H1 (cell line): Measurements from ENCODE around the gene ATM. TPM values are rescaled to one million over a fixed set of nuclear protein-coding genes. Genes with fewer than 3 reads are reported as not detected.

ENCODE experiments used
- CTCF ChIA-PET: fragments of 300-600 bp; sonication (Branson Sonifier 250); formaldehyde crosslinking; loops from one replicate; lab custom pipeline; 2021; ENCODE audit not compliant: partially characterized antibody; lab: Charles Lee
- POLR2A ChIA-PET: fragments of 300-600 bp; sonication (Branson Sonifier 250); formaldehyde crosslinking; loops from one replicate; lab custom pipeline; 2021; ENCODE audit warnings: inconsistent platforms; ENCODE audit not compliant: partially characterized antibody; lab: Charles Lee
- DNase-seq, 2 experiments: peaks; one replicate each; pipeline versions ENCODE4 v3.0.0 to v3.0.0-alpha.2; 2010 to 2022; ENCODE audit warnings: low spot score in 2 of 2, low read depth in 1 of 2, mixed read lengths in 1 of 2
- FAIRE-seq: peaks from 2 replicates; lab custom pipeline; 2011; peaks lifted over from hg19 to GRCh38; lab: Jason Lieb, UNC
- H2AFZ ChIP-seq: 2 replicates; pipeline ENCODE4 v1.8.1; 2012; ENCODE audit warnings: low read length, inconsistent platforms
- H2AK5ac ChIP-seq: 2 replicates; pipeline ENCODE4 v1.6.1; 2013; ENCODE audit warnings: low read depth, low read length
- H2BK120ac ChIP-seq: replicated peaks from 2 replicates; pipeline ENCODE3; 2013; ENCODE audit warnings: low read depth, low read length, inconsistent platforms
- H2BK12ac ChIP-seq: 2 replicates; pipeline ENCODE4 v1.6.1; 2013; ENCODE audit warnings: low read depth, low read length
- H2BK15ac ChIP-seq: 2 replicates; pipeline ENCODE4 v1.6.1; 2013; ENCODE audit warnings: low read length
- H2BK20ac ChIP-seq: 2 replicates; pipeline ENCODE4 v1.6.1; 2013; ENCODE audit warnings: low read length
- H2BK5ac ChIP-seq: 2 replicates; pipeline ENCODE4 v1.6.1; 2013; ENCODE audit warnings: low read depth, low read length
- H3K14ac ChIP-seq: 2 replicates; pipeline ENCODE4 v1.6.1; 2013; ENCODE audit warnings: inconsistent platforms; ENCODE audit not compliant: insufficient read length
- H3K18ac ChIP-seq: 2 replicates; pipeline ENCODE4 v1.6.1; 2013; ENCODE audit warnings: low read length; ENCODE audit errors: extremely low read depth
- H3K23ac ChIP-seq: 2 replicates; pipeline ENCODE4 v1.6.1; 2013; ENCODE audit warnings: inconsistent platforms; ENCODE audit not compliant: insufficient read length
- H3K23me2 ChIP-seq: 2 replicates; pipeline ENCODE4 v1.6.1; 2013; ENCODE audit warnings: low read depth, low read length
- H3K27ac ChIP-seq: 2 replicates; pipeline ENCODE4 v1.6.1; 2011; ENCODE audit warnings: low read depth, low read length, inconsistent platforms
- H3K27me3 ChIP-seq, 4 experiments: replicated peaks in 1 of 4; 1 replicate in 1 of 4; 2 replicates in 3 of 4; pipeline versions ENCODE4 v1.6.1 to v1.8.1; 2011 to 2013; ENCODE audit warnings: low read length in 3 of 4, mild to moderate bottlenecking in 3 of 4, inconsistent platforms in 2 of 4, mixed read lengths in 2 of 4, moderate library complexity in 1 of 4; ENCODE audit not compliant: control insufficient read depth in 3 of 4, insufficient read depth in 3 of 4; ENCODE audit errors: extremely low read depth in 1 of 4
- H3K36me3 ChIP-seq, 4 experiments: 2 replicates each; pipeline versions ENCODE4 v1.6.1 to v1.8.1; 2011 to 2013; ENCODE audit warnings: mild to moderate bottlenecking in 4 of 4, low read length in 3 of 4, moderate library complexity in 2 of 4, control low read depth in 1 of 4, inconsistent platforms in 1 of 4; ENCODE audit not compliant: insufficient read depth in 4 of 4, control insufficient read depth in 2 of 4
- H3K4ac ChIP-seq: replicated peaks from 2 replicates; pipeline ENCODE3; 2013; ENCODE audit warnings: low read length, low read depth, mixed read lengths, inconsistent platforms; ENCODE audit not compliant: insufficient read length
- H3K4me1 ChIP-seq, 4 experiments: replicated peaks in 1 of 4; 1 replicate in 1 of 4; 2 replicates in 3 of 4; pipeline versions ENCODE4 v1.6.1 to v1.8.1; 2011 to 2013; ENCODE audit warnings: low read length in 3 of 4, inconsistent platforms in 2 of 4, mixed read lengths in 1 of 4; ENCODE audit not compliant: insufficient read depth in 4 of 4, control insufficient read depth in 3 of 4
- H3K4me2 ChIP-seq, 2 experiments: 2 replicates each; pipeline versions ENCODE4 v1.6.1 to v1.8.1; 2011 to 2013; ENCODE audit warnings: low read depth in 2 of 2, low read length in 2 of 2, control low read depth in 1 of 2, inconsistent platforms in 1 of 2, mild to moderate bottlenecking in 1 of 2; ENCODE audit not compliant: insufficient read depth in 1 of 2
- H3K4me3 ChIP-seq, 4 experiments: fragments of 200-600, 300-600 bp in 1 of 4; sonication (generic), shearing (Covaris generic), sonication (Bioruptor Twin) in 1 of 4; 2 replicates each; pipeline versions ENCODE4 v1.5.1 to v1.8.1; 2011 to 2016; ENCODE audit warnings: low read length in 4 of 4, low read depth in 3 of 4, control low read depth in 2 of 4, inconsistent platforms in 2 of 4, mild to moderate bottlenecking in 2 of 4, mixed read lengths in 1 of 4, moderate library complexity in 1 of 4; ENCODE audit not compliant: insufficient read depth in 2 of 4; ENCODE audit errors: extremely low read depth in 1 of 4
- H3K56ac ChIP-seq: replicated peaks from 2 replicates; pipeline ENCODE3; 2013; ENCODE audit warnings: low read depth, mild to moderate bottlenecking, mixed read lengths, low read length, inconsistent platforms; ENCODE audit not compliant: insufficient read length
- H3K79me1 ChIP-seq: 2 replicates; pipeline ENCODE4 v1.6.1; 2013; ENCODE audit warnings: low read depth, low read length, control low read depth
- H3K79me2 ChIP-seq, 2 experiments: 2 replicates each; pipeline versions ENCODE4 v1.6.1 to v1.8.1; 2012 to 2013; ENCODE audit warnings: low read length in 2 of 2, mild to moderate bottlenecking in 2 of 2, inconsistent platforms in 1 of 2; ENCODE audit not compliant: insufficient read depth in 2 of 2, control insufficient read depth in 1 of 2
- H3K9ac ChIP-seq, 4 experiments: replicated peaks in 1 of 4; 1 replicate in 1 of 4; 2 replicates in 3 of 4; pipeline versions ENCODE4 v1.6.1 to v1.8.1; 2011 to 2013; ENCODE audit warnings: low read depth in 3 of 4, low read length in 3 of 4, control low read depth in 2 of 4, mild to moderate bottlenecking in 2 of 4, moderate library complexity in 2 of 4, inconsistent platforms in 1 of 4; ENCODE audit errors: extremely low read depth in 1 of 4
- H3K9me3 ChIP-seq, 2 experiments: 2 replicates each; pipeline versions ENCODE4 v1.6.1 to v1.8.1; 2012 to 2013; ENCODE audit warnings: mild to moderate bottlenecking in 2 of 2, moderate library complexity in 2 of 2, control low read depth in 1 of 2, inconsistent platforms in 1 of 2, low read depth in 1 of 2, low read length in 1 of 2, mixed read lengths in 1 of 2; ENCODE audit not compliant: insufficient read depth in 2 of 2
- H4K20me1 ChIP-seq, 2 experiments: replicated peaks in 1 of 2; 2 replicates each; pipeline versions ENCODE3 to v1.8.1; 2011 to 2013; ENCODE audit warnings: inconsistent platforms in 2 of 2, low read length in 2 of 2, mild to moderate bottlenecking in 1 of 2; ENCODE audit not compliant: insufficient read depth in 2 of 2, control insufficient read depth in 1 of 2
- H4K5ac ChIP-seq: 2 replicates; pipeline ENCODE4 v1.6.1; 2013; ENCODE audit warnings: low read length, low read depth, mixed read lengths, inconsistent platforms; ENCODE audit not compliant: insufficient read length
- H4K8ac ChIP-seq: 2 replicates; pipeline ENCODE4 v1.8.0; 2013; ENCODE audit warnings: mild to moderate bottlenecking, moderate library complexity, low read length, inconsistent platforms; ENCODE audit not compliant: insufficient read depth; ENCODE audit errors: extremely low read depth
- H4K91ac ChIP-seq: replicated peaks from 2 replicates; pipeline ENCODE3; 2013; ENCODE audit warnings: low read length, mixed read lengths, inconsistent platforms; ENCODE audit not compliant: insufficient read length
- JUND ChIP-seq: IDR thresholded peaks from 2 replicates; pipeline ENCODE4 v1.6.1; 2011; ENCODE audit warnings: mild to moderate bottlenecking, improper control_type of control experiment, low read length
- RXRA ChIP-seq: IDR thresholded peaks from 2 replicates; pipeline ENCODE4 v1.6.1; 2011; ENCODE audit warnings: low read depth, mild to moderate bottlenecking, low read length, moderate library complexity; ENCODE audit not compliant: insufficient read depth
- SRF ChIP-seq: IDR thresholded peaks from 2 replicates; pipeline ENCODE4 v1.6.1; 2011; ENCODE audit warnings: mild to moderate bottlenecking, low read depth, low read length, moderate library complexity
- SUZ12 ChIP-seq: fragments of 200-600 bp; sonication (generic); IDR thresholded peaks from 2 replicates; pipeline ENCODE4 v1.6.1; 2012; ENCODE audit warnings: mild to moderate bottlenecking, inconsistent platforms, low read length, moderate library complexity, mixed read lengths
- YY1 ChIP-seq: IDR thresholded peaks from 2 replicates; pipeline ENCODE4 v1.6.1; 2011; ENCODE audit warnings: low read depth, mild to moderate bottlenecking, low read length
- WGBS, 2 experiments: shearing (Covaris generic) in 1 of 2; methylation state at CpG; one replicate each; pipeline versions ENCODE4 v1.1.6 to v1.1.7; 2013 to 2015; ENCODE audit warnings: low lambda C conversion rate in 2 of 2, mixed read lengths in 2 of 2, inconsistent platforms in 1 of 2, low coverage in 1 of 2, missing lambda C conversion rate in 1 of 2; ENCODE audit not compliant: insufficient replicate concordance in 2 of 2, insufficient coverage in 1 of 2, insufficient read length in 1 of 2; ENCODE audit errors: extremely low coverage in 1 of 2, missing lambda C conversion rate in 1 of 2; 5-methylcytosine and 5-hydroxymethylcytosine counted together
- polyA plus RNA-seq, 7 experiments: library from polyadenylated mRNA; depleted of rRNA in 3 of 7; stranded (reverse) in 5 of 7; unstranded in 2 of 7; fragments of >200 nt in 5 of 7; fragments of 200-250 nt in 2 of 7; gene quantifications; 1 replicate in 5 of 7; 2 replicates in 1 of 7; 4 replicates in 1 of 7; pipeline versions ENCODE4 v1.2.1 to v1.2.3, GENCODE V29; 2011 to 2013; ENCODE audit warnings: missing spikeins in 2 of 7, mixed read lengths in 2 of 7
- total RNA-seq: library from RNA; stranded (reverse); fragmentation: NEBNext Ultra II Directional; extraction: Animal tissue kit (Norgen Biotek cat#: 25700); gene quantifications from 2 replicates; pipeline ENCODE4 v1.2.1, GENCODE V29; 2021

Gene ATM
- total and polyA plus RNA-seq, 2 of the 8 experiments (the other 6 are each of a cell fraction or from before 2014, with no cell fraction given), result 14.9 to 55.4 TPM

DNA sequence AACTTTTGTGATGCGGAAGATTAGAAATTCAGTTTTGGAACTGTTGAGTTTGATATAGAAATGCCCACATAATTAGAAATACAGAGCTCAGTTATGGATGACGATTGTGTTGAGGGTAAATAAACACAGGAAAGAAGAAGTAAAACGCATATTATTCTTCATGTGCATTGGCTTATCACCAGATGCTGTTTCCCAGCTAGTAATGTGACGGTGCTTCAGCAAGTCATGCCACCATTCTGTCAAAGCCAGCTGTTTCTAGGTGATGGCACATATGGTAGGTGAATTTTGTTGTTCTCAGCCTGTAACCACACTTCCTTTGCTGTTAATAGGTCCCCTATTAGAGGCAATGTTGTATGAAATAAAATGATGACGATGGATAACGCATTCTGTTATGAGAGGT is 175.6 kb downstream of the ATM start:
- Histone ChIP-seq H4K20me1 (no peaks in the 10 kb centered on the region), H3K4ac (no peak overlapping the region), H2BK20ac (no peak overlapping the region), H2BK5ac (no peak overlapping the region), H3K4me2 (no peak overlapping the region), H3K23me2 (no peaks in the 10 kb centered on the region), H3K14ac (no peak overlapping the region), H3K23ac (no peak overlapping the region), H3K27ac (no peak overlapping the region), H2BK15ac (no peak overlapping the region), H3K4me3 (no peak overlapping the region), H3K27me3 (no peaks in the 10 kb centered on the region), H3K56ac (no peak overlapping the region)
- no peak for DNase-seq
- 89% methylated on average over 6 of the region's 6 CpGs; no CpG with 5 or more reads in 1 of the 2 experiments for WGBS, 2 experiments
- ChIA-PET CTCF (interaction anchor here (0.8 to 1.4 kb wide), 3 partner anchors 15 to 280 kb away, joined by 3 to 4 read pairs (median 3); no protein-coding TSS in a partner anchor), POLR2A (interaction anchor here (0.6 to 1.3 kb wide), 2 partner anchors 10 to 68 kb away, joined by 3 read pairs; no protein-coding TSS in a partner anchor)
- TF ChIP-seq SRF, result no peak
- no peak for TF ChIP-seq YY1
- no peak for TF ChIP-seq JUND
- TF ChIP-seq RXRA, result no peak
- no peak for TF ChIP-seq SUZ12
- TF ChIP-seq, all 59 proteins: peak for 0
- Histone ChIP-seq H2AFZ (no peak overlapping the region), H4K91ac (no peak overlapping the region), H3K9ac (no peak overlapping the region), H3K9me3 (no peaks in the 10 kb centered on the region), H4K8ac (no peak overlapping the region), H3K36me3 (no peaks in the 10 kb centered on the region), H4K5ac (no peak overlapping the region), H2BK120ac (no peak overlapping the region), H3K4me1 (no peaks in the 10 kb centered on the region), H3K79me2 (no peaks in the 10 kb centered on the region), H3K18ac (no peak overlapping the region), H2BK12ac (no peak overlapping the region), H3K79me1 (no peaks in the 10 kb centered on the region), H2AK5ac (no peak overlapping the region)
- no peak for FAIRE-seq
